ENCODE measurements around the gene SPSB1.

The SPSB1 gene

DNA sequence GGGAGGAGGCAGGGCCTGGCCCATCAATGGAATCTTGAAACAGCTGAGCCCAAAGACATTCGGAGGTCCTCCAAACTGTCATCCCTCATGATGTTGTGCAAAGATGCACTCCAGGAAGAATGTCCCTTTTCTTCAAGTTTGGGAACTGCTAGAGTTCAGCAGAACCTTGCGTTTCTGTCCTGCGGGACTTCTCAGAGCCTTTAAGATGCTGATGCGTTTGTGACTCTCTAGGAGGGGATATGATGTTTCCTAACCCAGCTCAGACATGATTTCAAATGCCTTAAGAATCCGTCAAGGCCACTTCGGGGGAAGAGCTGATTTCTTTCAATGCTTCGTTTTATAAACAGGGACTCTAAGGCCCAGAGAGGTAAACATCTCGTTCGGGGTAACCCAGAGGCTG, 35.5 kb downstream of the SPSB1 start:
- H3K4me3 ChIP-seq (ENCODE audit: control insufficient read depth in 1 of 7, extremely low read depth in 1 of 7, insufficient read depth in 4 of 7, low read depth in 2 of 7, low read length in 6 of 7) = no peak overlapping the region
- peaks cover 0 to 5% (median 5%) of the 10 kb centered on the region in 4 experiments for H3K4me1 ChIP-seq (ENCODE audit: control extremely low read depth in 1 of 4, control insufficient read depth in 4 of 4, insufficient read depth in 4 of 4, low read length in 3 of 4)
- 100% methylated on average over 7 of the region's 9 CpGs for WGBS (ENCODE audit: insufficient coverage)
- no peaks in the 10 kb centered on the region for H3K27me3 ChIP-seq (replicated peaks in 2 of 5; ENCODE audit: control insufficient read depth in 4 of 5, insufficient read depth in 5 of 5, low read length in 4 of 5)
- H3K36me3 ChIP-seq (ENCODE audit: control insufficient read depth in 4 of 4, insufficient read depth in 4 of 4, low read length in 3 of 4) = no peaks in the 10 kb centered on the region
- H3K9me3 ChIP-seq (ENCODE audit: control extremely low read depth in 1 of 5, control insufficient read depth in 4 of 5, insufficient read depth in 2 of 5, low read depth in 1 of 5, low read length in 4 of 5) = no peaks in the 10 kb centered on the region
- CTCF ChIA-PET = no interaction called here
- DNase-seq = no peak
- H3K27ac ChIP-seq (ENCODE audit: insufficient read depth in 1 of 2, low read depth in 1 of 2, low read length in 2 of 2, poor library complexity in 1 of 2, severe bottlenecking in 2 of 2) = no peak overlapping the region
- POLR2A ChIA-PET = no interaction called here

DNA sequence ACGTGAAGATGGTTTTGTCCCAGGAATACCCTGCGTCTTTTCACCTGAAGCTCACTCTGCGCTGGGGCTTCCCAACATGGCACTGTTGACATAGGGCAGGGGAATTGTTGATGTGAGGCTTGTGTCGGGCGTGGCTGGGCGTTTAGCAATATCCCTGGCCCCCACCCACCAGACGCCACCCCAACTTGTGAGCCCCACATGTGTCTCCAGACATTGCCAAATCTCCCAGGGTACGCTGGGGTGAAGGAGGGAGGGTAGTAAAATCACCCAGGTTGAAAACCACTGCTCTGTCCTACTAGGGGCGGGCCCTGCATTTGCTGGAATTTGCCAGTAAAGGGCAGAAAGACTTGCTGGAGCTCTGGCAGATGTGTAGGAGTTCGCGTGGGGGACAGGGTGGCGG, 36.0 kb downstream of the SPSB1 start:
- no peak overlapping the region for H3K4me3 ChIP-seq (ENCODE audit: control insufficient read depth in 1 of 7, extremely low read depth in 1 of 7, insufficient read depth in 4 of 7, low read depth in 2 of 7, low read length in 6 of 7)
- POLR2A ChIA-PET = no interaction called here
- H3K4me1 ChIP-seq (ENCODE audit: control extremely low read depth in 1 of 4, control insufficient read depth in 4 of 4, insufficient read depth in 4 of 4, low read length in 3 of 4) = peaks cover 0 to 5% (median 5%) of the 10 kb centered on the region in 4 experiments
- H3K9me3 ChIP-seq (ENCODE audit: control extremely low read depth in 1 of 5, control insufficient read depth in 4 of 5, insufficient read depth in 2 of 5, low read depth in 1 of 5, low read length in 4 of 5) = no peaks in the 10 kb centered on the region
- CTCF ChIA-PET = no interaction called here
- DNase-seq = no peak
- H3K36me3 ChIP-seq (ENCODE audit: control insufficient read depth in 4 of 4, insufficient read depth in 4 of 4, low read length in 3 of 4) = no peaks in the 10 kb centered on the region
- WGBS (ENCODE audit: insufficient coverage) = 86% methylated on average over 7 of the region's 12 CpGs
- H3K27ac ChIP-seq (ENCODE audit: insufficient read depth in 1 of 2, low read depth in 1 of 2, low read length in 2 of 2, poor library complexity in 1 of 2, severe bottlenecking in 2 of 2) = no peak overlapping the region
- no peaks in the 10 kb centered on the region for H3K27me3 ChIP-seq (replicated peaks in 2 of 5; ENCODE audit: control insufficient read depth in 4 of 5, insufficient read depth in 5 of 5, low read length in 4 of 5)

DNA sequence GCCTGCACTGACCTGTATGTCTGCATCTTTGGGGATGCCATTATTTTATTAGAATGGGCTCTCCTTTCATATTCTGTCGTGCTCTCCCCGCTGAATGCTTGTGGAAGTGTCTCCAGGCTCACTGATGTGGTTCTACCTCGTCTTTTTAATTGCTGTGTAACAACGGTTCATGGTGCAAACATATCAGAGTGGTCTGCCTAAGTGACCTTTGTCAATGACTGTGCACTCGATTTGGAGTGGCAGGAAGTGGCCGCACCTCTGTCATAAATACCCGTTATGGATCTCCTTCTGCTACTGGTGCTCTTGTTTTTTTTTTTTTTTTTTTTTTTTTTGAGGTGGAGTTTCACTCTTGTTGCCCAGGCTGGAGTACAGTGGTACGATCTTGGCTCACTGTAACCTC, 38.3 kb downstream of the SPSB1 start:
- H3K36me3 ChIP-seq (ENCODE audit: control insufficient read depth in 4 of 4, insufficient read depth in 4 of 4, low read length in 3 of 4) = no peaks in the 10 kb centered on the region
- ChIA-PET CTCF (no interaction called here), POLR2A (interaction anchor here (1.0 kb wide), 1 partner anchor 95 kb away, joined by 4 read pairs; no protein-coding TSS in a partner anchor)
- H3K27me3 ChIP-seq (replicated peaks in 2 of 5; ENCODE audit: control insufficient read depth in 4 of 5, insufficient read depth in 5 of 5, low read length in 4 of 5) = no peaks in the 10 kb centered on the region
- 91% methylated on average over 6 of the region's 8 CpGs for WGBS (ENCODE audit: insufficient coverage)
- H3K4me3 ChIP-seq (ENCODE audit: control insufficient read depth in 1 of 7, extremely low read depth in 1 of 7, insufficient read depth in 4 of 7, low read depth in 2 of 7, low read length in 6 of 7) = no peak overlapping the region
- H3K9me3 ChIP-seq (ENCODE audit: control extremely low read depth in 1 of 5, control insufficient read depth in 4 of 5, insufficient read depth in 2 of 5, low read depth in 1 of 5, low read length in 4 of 5) = no peaks in the 10 kb centered on the region
- DNase-seq = no peak
- no peak overlapping the region for H3K27ac ChIP-seq (ENCODE audit: insufficient read depth in 1 of 2, low read depth in 1 of 2, low read length in 2 of 2, poor library complexity in 1 of 2, severe bottlenecking in 2 of 2)
- H3K4me1 ChIP-seq (ENCODE audit: control extremely low read depth in 1 of 4, control insufficient read depth in 4 of 4, insufficient read depth in 4 of 4, low read length in 3 of 4) = peaks cover 0 to 5% (median 5%) of the 10 kb centered on the region in 4 experiments

DNA sequence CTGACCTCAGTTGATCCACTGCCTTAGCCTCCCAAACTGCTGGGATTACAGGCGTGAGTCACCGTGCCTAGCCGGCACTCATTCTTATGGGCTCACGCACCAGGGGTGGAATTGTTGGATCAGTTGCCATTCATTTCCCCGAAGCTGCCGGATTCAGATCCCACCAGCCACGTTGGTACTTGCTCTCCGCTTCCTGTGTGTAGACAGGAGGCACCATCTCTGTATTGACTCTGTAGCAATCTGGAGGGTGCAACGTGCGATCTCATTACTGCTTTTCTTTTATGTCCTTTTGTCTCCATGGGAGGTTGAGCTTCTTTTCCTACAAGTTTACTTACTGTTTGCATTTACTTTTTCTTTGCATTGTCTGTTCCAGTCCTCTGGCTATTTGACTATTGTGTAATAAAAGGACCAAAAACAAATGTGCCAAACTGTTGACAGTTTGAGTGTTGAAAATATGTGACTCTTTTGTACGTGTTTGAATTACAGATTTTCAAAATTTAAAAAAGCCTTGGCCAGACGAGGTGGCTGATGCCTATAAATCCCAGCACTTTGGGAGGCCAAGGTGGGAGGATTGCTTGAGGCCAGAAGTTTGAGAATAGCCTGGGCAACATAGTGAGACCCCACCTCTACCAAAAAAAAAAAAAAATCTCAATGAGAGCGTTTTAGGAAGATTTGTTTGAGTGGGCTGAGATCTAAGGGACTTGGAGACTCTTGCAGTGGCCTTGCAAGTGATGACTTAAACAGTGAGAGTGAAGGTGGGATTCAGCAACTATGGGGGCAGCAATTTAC, 39.1 kb downstream of the SPSB1 start:
- POLR2A ChIA-PET = interaction anchor here (1.0 kb wide), 1 partner anchor 94 kb away, joined by 4 read pairs; no protein-coding TSS in a partner anchor
- no peak overlapping the region for H3K4me3 ChIP-seq (ENCODE audit: control insufficient read depth in 1 of 7, extremely low read depth in 1 of 7, insufficient read depth in 4 of 7, low read depth in 2 of 7, low read length in 6 of 7)
- WGBS (ENCODE audit: insufficient coverage) = 95% methylated on average over 7 of the region's 13 CpGs
- no peaks in the 10 kb centered on the region for H3K27me3 ChIP-seq (replicated peaks in 2 of 5; ENCODE audit: control insufficient read depth in 4 of 5, insufficient read depth in 5 of 5, low read length in 4 of 5)
- no peaks in the 10 kb centered on the region for H3K36me3 ChIP-seq (ENCODE audit: control insufficient read depth in 4 of 4, insufficient read depth in 4 of 4, low read length in 3 of 4)
- no peaks in the 10 kb centered on the region for H3K9me3 ChIP-seq (ENCODE audit: control extremely low read depth in 1 of 5, control insufficient read depth in 4 of 5, insufficient read depth in 2 of 5, low read depth in 1 of 5, low read length in 4 of 5)
- CTCF ChIA-PET = no interaction called here
- peaks cover 0 to 5% (median 5%) of the 10 kb centered on the region in 4 experiments for H3K4me1 ChIP-seq (ENCODE audit: control extremely low read depth in 1 of 4, control insufficient read depth in 4 of 4, insufficient read depth in 4 of 4, low read length in 3 of 4)
- no peak overlapping the region for H3K27ac ChIP-seq (ENCODE audit: insufficient read depth in 1 of 2, low read depth in 1 of 2, low read length in 2 of 2, poor library complexity in 1 of 2, severe bottlenecking in 2 of 2)
- no peak for DNase-seq

DNA sequence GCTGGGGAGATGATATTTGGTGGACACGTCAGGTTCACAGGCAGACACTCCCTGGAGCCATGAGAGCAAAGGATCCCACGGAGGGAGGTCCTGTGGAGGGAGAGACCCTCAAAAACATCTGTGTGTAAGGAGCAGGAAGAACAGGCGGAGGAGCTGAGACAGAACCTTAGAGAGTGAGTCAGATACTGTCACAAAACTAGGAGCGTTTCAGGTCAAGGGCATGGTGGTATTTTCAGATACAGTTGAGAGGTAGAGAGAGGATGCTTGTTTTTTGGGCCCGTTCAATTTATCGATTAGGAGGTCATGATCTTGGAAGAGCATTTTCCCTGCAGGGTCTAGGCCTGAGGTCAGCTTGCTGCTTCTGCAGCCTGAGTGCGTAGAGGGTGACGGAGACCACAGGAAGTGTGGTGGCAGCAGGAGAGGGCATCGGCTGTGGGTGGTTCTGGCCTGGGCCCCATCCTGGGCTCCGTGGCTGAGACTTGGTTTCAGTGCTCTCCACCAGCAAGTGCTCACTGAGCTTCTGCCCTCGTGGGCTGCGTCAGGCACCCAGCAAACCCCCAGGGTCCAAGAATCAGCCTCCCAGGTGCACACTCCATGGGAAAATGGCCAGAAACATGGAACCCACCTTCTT, 39.9 kb downstream of the SPSB1 start:
- no peak for DNase-seq
- 80% methylated on average over 12 of the region's 12 CpGs for WGBS (ENCODE audit: insufficient coverage)
- POLR2A ChIA-PET = interaction anchor here (0.6 kb wide), 1 partner anchor 544 kb away, joined by 4 read pairs; no protein-coding TSS in a partner anchor
- H3K36me3 ChIP-seq (ENCODE audit: control insufficient read depth in 4 of 4, insufficient read depth in 4 of 4, low read length in 3 of 4) = no peaks in the 10 kb centered on the region
- no peaks in the 10 kb centered on the region for H3K27me3 ChIP-seq (replicated peaks in 2 of 5; ENCODE audit: control insufficient read depth in 4 of 5, insufficient read depth in 5 of 5, low read length in 4 of 5)
- H3K9me3 ChIP-seq (ENCODE audit: control extremely low read depth in 1 of 5, control insufficient read depth in 4 of 5, insufficient read depth in 2 of 5, low read depth in 1 of 5, low read length in 4 of 5) = no peaks in the 10 kb centered on the region
- H3K27ac ChIP-seq (ENCODE audit: insufficient read depth in 1 of 2, low read depth in 1 of 2, low read length in 2 of 2, poor library complexity in 1 of 2, severe bottlenecking in 2 of 2) = no peak overlapping the region
- H3K4me1 ChIP-seq (ENCODE audit: control extremely low read depth in 1 of 4, control insufficient read depth in 4 of 4, insufficient read depth in 4 of 4, low read length in 3 of 4) = peaks cover 0 to 5% (median 5%) of the 10 kb centered on the region in 4 experiments
- CTCF ChIA-PET = no interaction called here
- no peak overlapping the region for H3K4me3 ChIP-seq (ENCODE audit: control insufficient read depth in 1 of 7, extremely low read depth in 1 of 7, insufficient read depth in 4 of 7, low read depth in 2 of 7, low read length in 6 of 7)

DNA sequence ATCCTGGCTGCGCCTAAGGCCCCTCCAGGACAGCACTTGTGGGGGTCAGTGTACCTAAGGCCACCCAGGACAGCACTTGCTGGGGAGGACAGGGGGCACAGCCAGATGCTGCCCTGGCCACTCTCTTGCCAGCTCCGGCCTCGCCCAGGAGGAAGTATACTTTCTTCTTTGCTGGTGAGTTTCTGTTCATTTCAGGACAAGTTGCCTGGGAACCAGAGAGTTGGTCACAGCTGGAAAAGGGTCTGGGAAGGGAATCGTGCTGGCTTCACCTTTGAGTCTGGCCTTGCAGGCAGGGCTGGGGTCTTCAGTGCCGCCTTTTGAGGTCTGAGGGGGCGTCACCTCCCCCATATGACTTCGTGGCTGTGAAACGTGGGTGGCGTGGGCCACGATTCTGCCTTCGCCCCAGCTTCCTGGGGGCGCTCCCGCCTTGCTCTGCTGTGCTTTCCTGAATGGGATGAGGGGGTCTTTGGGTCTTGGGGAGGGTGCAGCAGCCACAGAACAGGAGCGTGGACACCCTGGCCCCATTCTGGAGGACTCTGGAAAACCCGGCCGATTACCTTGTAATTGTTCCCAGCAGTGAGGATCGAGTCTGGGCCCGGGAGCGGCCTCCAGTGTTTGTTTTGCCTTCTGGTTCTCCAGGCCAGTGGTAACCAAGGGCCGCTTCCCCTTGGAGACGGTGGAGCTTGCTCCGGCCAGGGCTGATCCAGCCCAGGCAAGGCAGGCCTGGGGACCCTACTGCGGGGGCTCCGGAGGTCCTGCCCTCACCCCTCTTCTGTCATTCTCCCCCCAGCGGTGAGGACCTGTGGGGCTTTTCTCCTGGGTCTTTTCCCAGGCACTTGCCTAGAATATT, 45.9 kb downstream of the SPSB1 start:
- Histone ChIP-seq H3K27ac (ENCODE audit: insufficient read depth in 1 of 2, low read depth in 1 of 2, low read length in 2 of 2, poor library complexity in 1 of 2, severe bottlenecking in 2 of 2) (no peak overlapping the region), H3K27me3 (replicated peaks in 2 of 5; ENCODE audit: control insufficient read depth in 4 of 5, insufficient read depth in 5 of 5, low read length in 4 of 5) (no peaks in the 10 kb centered on the region), H3K9me3 (ENCODE audit: control extremely low read depth in 1 of 5, control insufficient read depth in 4 of 5, insufficient read depth in 2 of 5, low read depth in 1 of 5, low read length in 4 of 5) (no peaks in the 10 kb centered on the region), H3K4me3 (ENCODE audit: control insufficient read depth in 1 of 7, extremely low read depth in 1 of 7, insufficient read depth in 4 of 7, low read depth in 2 of 7, low read length in 6 of 7) (no peak overlapping the region), H3K4me1 (ENCODE audit: control extremely low read depth in 1 of 4, control insufficient read depth in 4 of 4, insufficient read depth in 4 of 4, low read length in 3 of 4) (peaks cover 0 to 3% (median 0%) of the 10 kb centered on the region in 4 experiments), H3K36me3 (ENCODE audit: control insufficient read depth in 4 of 4, insufficient read depth in 4 of 4, low read length in 3 of 4) (no peaks in the 10 kb centered on the region)
- ChIA-PET CTCF (no interaction called here), POLR2A (no interaction called here)
- 94% methylated on average over 19 of the region's 25 CpGs for whole genome bisulfite sequencing (ENCODE audit: insufficient coverage)
- DNase-seq = no peak
